HG02588 (cell line): ENCODE data around the gene STON2.
A peak's percentile ranks its signal among the peaks of the same experiment; 100 is the strongest.

Experiments
- ATAC-seq: cut with Tn5 transposase; IDR thresholded peaks from one replicate; pipeline ENCODE4 v1.9.1; 2021; ENCODE audit warnings: mild to moderate bottlenecking, moderate library complexity; ENCODE audit not compliant: unreplicated experiment

STON2 gene

GRCh38 chr14:81336009-81336408 is 64.1 kb downstream of the STON2 start:
- ATAC-seq: no peak

GRCh38 chr14:81332725-81333124 is 67.4 kb downstream of the STON2 start:
- ATAC-seq: no peak

GRCh38 chr14:81331229-81332021 is 68.7 kb downstream of the STON2 start:
- ATAC-seq: no peak

- ATAC-seq: no peak
Measured at GRCh38 chr14:81330619-81331122, 69.5 kb downstream of the STON2 start.

- ATAC-seq: no peak
Measured at GRCh38 chr14:81329640-81330381, 70.3 kb downstream of the STON2 start.

- ATAC-seq: no peak
Measured at GRCh38 chr14:81326451-81326850, 73.7 kb downstream of the STON2 start.

GRCh38 chr14:81324011-81324410 is 76.1 kb downstream of the STON2 start:
- no peak for ATAC-seq

- no peak for ATAC-seq
Measured at GRCh38 chr14:81323093-81323492, 77.0 kb downstream of the STON2 start.

- ATAC-seq: no peak
Measured at GRCh38 chr14:81319946-81320345, 80.2 kb downstream of the STON2 start.

GRCh38 chr14:81319314-81319713 is 80.8 kb downstream of the STON2 start:
- ATAC-seq: no peak

GRCh38 chr14:81315341-81315740 is 84.8 kb downstream of the STON2 start:
- ATAC-seq: no peak

GRCh38 chr14:81314443-81315175 is 85.5 kb downstream of the STON2 start:
- ATAC-seq: no peak

GRCh38 chr14:81313775-81314429 is 86.2 kb downstream of the STON2 start:
- ATAC-seq: no peak

GRCh38 chr14:81313200-81313599 is 86.9 kb downstream of the STON2 start:
- no peak for ATAC-seq

- ATAC-seq: no peak
Measured at GRCh38 chr14:81312289-81312876, 87.7 kb downstream of the STON2 start.

- ATAC-seq: no peak
Measured at GRCh38 chr14:81311778-81312177, 88.3 kb downstream of the STON2 start.

GRCh38 chr14:81311141-81311540 is 89.0 kb downstream of the STON2 start:
- ATAC-seq: no peak

- ATAC-seq: no peak
Measured at GRCh38 chr14:81310606-81311005, 89.5 kb downstream of the STON2 start.

GRCh38 chr14:81309511-81309910 is 90.6 kb downstream of the STON2 start:
- no peak for ATAC-seq

- peak; percentile 31 for ATAC-seq
Measured at GRCh38 chr14:81305743-81306142, 94.4 kb downstream of the STON2 start.
